ENCODE measurements around the gene DNAH17.

Gene DNAH17

DNA sequence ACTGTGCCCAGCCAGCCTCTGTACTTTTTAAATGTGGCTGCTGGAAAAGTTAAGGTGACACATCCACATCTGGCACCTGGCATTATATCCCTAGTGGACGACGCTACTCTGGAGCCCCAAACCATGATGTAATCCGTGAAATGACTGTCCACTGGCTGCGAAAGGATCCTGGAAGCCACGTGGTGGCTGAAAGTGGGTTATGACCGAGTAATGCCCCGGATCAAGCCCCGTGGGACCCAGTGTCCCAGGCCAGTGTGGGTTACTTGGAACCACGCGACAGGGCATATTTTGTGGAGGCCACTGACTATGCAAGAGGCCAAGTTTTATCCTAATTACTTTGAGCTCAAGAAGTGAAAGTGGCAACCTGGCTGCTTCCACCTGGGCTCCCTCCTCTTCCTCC is 119.1 kb downstream of the DNAH17 start:
- no peak for DNase-seq (ENCODE audit: low read depth, low spot score)

DNA sequence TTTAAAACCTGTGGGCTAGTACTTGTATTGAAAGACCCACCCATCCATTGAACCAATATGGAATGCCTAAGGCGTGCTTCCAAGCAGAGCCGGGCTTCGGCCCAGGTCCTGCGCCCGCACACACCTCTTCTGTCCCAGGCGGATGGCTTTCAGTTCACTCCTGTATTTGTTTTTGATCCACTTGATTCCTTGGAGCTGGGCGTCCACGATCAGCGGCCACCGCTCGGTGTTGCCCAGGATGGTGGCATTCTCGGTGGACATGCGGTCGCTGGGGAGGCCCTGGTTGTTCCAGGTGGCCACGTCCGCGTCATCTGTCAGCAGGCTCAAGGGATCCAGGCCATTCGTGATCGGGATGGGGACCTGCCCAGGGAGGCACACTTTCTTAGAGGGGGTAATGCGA is 122.8 kb downstream of the DNAH17 start:
- no peak for DNase-seq (ENCODE audit: low read depth, low spot score)

DNA sequence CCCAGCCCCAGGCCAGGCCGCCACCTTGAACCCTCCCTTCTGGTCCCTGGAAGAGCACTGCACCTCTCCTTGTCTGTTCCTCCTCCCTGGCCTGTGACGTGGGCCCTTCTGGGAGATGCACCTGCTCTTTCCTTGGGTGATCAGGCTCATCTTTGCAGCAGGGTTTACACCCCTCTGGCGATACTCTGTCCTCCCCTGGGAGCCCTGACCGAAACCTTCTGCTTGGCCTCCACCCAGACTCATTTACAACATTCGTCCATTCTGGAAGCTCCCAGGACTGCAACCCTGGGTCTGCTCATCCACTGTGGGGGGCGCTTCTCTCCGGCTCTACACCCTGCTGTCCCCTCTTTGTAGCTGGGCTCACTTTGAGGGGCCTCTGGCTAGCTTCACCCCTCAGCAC is 125.4 kb downstream of the DNAH17 start:
- no peak for DNase-seq (ENCODE audit: low read depth, low spot score)

DNA sequence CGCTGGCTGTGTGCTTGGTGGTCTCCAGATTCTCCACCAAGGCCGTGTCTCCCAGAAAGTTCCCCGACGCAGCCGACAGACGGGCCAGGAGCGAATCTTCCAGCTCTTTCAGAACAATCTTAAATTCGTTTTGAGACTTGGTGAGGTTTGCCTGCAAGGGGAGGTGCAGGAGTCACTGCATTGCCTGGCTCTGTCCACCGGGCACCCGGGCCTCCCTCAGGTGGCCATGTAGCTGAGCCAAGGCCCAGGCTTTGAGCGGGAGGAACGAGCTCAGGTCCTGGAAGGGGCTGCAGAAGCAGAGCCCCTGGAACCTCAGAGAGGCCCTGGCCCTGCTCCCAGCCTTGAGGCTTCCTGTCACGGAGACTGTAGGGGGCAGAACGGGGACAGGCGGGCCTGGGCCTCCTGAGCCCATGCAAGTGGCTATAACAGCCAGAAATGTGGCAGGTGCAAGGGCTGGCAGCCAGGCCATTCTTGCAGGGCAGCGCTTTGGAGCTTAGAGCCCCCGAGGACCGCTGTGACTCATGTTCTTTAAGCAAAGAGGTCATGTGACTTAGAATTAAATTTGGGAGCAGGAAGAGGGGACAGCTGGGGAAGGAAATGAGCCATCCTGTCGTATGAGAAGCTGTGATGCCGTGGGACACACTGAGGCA is 126.4 kb downstream of the DNAH17 start:
- no peak for DNase-seq (ENCODE audit: low read depth, low spot score)

DNA sequence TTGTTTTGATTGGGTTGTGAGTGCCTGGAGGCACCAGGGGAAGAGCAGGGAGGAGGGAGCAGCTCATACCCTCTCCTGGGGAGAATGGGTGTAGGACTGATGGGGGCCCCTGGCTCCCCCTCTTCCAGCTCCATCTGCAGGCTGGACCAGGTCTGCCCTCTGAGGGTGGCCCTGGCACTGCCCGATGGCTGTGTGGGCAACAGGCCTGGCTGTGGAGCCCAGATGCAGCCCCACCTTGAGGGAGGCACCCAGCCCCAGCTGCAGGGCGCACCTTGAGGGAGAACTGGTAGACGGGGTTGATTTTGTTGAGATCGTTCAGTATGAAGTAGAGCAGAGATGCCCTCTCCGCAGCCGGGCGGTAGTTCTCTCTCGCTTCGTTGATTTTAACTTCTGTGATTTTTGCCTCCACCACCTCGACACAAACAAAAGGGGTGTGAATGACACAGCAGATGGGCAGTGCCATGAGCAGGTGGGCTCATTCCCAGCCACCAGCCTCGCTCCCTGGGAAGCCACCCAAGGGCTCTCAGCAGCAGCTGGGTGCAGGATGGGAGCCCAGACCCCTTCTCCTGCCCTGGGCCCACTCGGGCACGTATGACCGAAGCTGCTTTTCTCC is 127.1 kb downstream of the DNAH17 start:
- DNase-seq (ENCODE audit: low read depth, low spot score) = no peak

DNA sequence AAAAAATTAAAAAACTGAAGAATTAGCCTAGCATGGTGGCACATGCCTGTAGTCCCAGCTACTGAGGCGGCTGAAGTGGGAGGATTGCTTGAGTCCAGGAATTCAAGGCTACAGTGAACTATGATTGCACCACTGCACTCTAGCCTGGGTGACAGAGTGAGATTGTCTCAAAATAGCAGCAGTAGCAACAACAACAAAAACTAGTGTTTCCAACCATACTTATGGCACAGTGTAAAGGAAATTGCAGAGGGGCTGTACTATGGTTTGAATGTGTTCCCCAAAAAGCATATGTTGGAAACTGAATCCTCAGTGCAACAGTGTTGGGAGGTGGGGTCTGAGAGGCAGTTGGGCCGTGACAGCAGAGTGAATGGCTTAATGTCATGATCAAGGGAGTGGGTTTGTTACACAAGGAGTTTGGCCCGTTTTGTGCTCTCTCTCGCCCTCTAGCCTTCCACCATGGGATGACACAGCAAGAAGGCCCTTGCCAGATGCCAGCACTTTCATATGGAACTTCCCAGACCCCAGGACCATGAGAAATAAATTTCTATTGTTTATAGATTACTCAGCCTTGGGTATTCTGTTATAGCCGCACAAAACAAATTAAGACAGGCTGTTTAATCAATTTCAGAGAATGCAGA is 128.7 kb downstream of the DNAH17 start:
- DNase-seq (ENCODE audit: low read depth, low spot score) = no peak

DNA sequence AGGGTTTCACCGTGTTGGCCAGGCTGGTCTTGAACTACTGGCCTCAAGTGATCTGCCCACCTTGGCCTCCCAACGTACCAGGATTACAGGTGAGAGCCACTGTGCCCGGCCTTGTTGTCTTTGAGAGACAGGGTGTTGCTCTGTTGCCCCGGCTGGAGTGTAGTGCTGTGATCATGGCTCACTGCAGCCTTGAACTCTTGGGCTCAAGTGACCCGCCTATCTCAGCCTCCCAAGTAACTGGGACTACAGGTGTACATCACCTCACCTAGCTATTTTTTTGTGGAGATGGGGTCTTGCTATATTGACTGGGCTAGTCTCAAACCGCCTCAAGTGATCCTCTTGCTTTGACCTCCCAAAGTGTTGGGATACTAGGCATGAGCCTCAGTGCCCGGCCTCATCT is 130.4 kb downstream of the DNAH17 start:
- DNase-seq (ENCODE audit: low read depth, low spot score) = no peak

DNA sequence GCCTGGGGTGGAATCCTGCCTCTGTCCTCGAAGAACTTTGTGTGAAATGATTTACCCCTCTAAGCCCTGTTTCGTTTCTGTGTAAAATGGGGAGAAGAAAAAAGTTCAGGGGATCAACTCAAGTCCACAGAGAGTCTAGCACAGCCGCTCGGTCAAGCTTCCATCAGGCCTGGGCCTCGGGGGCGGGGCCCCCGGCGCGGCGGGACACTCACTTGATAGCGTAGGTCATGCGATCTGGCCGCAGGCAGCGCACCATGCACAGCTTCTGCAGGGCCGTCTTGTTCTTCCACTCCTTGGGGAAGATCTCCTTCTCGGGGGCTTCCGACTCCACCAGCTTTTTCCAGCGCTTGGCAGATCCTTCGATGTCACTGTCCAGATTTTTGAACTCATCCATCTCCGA is 132.8 kb downstream of the DNAH17 start:
- DNase-seq (ENCODE audit: low read depth, low spot score) = no peak

DNA sequence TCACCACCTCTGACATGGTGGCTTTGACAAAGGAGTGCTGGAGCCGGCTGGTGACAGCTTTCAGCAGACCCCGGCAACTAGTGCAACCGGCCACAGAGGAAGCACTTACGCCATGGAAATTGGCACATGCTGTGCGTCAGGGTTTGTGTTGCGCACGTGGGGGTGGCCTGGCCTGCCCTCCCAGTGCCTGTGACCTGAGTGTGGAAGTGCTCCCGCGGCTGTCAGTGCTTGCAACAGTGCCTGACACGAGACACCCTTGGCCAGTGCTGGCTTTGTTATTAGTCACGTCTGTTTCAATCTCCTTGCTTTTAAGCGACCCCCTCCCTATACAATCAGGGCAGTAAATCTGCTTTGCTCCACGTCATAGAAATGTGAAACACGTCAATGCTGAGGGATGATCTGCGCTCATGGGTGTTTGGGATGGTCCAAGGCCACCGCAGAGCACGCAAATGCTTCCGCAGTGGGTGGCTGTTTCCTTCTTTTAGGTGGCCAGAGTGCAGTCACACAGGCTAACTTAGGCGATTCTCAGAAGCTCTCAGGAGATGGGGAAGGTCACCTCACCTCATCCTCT is 134.5 kb downstream of the DNAH17 start:
- no peak for DNase-seq (ENCODE audit: low read depth, low spot score)

DNA sequence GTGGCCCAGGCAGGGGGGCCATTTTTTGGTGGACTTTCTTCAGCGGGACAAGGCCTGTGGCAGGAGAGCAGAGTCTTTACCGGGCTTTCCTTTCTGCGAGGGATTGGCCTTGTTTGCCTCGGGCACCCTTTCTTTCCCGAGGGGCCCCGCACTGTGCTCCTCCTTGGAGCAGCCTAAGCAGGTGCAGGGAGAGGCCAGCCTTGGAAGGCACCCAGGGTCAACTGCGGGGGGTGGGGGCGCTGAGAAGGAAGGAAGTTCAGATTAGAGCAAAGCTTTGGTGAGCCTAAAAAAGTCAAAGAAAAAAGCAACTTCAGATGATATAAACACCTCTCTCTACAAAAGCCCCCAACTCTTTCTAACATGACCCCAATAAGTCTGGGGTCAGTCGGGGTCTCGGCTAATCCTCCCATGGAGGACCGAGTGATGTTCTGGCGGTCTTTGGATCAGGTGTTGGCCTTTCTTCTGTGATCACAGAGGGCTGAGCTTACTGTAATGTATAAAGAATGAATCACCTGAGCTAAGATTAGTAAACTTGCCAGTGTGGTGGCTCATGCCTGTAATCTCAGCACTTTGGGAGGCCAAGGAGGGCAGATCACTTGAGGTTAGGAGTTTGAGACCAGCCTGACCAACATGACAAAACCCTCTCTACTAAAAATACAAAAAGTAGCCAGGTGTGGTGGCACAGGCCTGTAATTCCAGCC is 135.8 kb downstream of the DNAH17 start:
- DNase-seq (ENCODE audit: low read depth, low spot score) = no peak

DNA sequence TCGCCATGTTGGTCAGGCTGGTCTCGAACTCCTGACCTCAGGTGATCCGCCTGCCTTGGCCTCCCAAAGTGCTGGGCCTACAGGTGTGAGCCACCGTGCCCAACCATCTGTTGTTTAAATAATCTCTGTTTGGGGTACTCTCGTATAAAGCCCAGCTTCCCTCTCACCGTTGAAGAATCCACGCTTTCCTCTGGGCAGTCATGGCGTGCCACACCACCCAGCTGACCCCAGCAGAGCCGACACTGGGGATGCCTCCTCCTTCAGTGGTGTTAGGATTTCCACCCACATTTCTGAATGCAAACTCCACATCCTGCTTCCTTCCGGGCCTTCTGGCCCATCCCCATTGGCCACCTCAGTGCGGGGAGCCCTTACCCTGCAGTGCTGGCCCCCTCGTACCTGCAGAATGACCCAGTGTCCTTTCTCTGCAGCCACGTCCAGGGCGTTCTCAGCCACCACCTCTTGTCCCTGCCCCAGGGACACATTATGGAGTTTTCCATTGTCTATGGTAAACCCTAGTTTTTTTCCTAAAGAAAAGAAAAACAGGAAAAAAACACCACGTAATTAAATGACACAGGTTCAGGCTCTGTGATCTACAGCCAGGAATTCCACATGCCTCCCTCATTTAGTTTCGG is 138.4 kb downstream of the DNAH17 start:
- DNase-seq (ENCODE audit: low read depth, low spot score) = no peak

DNA sequence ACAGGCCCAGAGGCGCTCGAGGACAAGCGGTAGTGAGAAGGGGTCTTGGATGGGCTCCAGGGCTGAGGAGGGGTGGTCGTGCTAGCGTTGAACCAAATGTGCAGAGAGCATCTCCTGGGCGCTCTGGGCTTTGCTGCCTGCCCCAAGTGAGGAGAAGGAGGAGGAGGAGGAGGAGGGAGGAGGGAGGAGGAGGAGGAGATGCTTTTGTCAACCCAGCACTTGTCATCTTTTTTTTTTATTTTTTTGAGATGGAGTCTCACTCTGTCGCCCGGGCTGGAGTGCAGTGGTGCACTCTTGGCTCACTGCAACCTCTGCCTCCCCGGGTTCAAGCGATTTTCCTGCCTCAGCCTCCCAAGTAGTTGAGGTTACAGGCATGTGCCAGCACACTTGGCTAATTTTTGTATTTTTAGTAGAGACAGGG is 138.9 kb downstream of the DNAH17 start:
- no peak for DNase-seq (ENCODE audit: low read depth, low spot score)

DNA sequence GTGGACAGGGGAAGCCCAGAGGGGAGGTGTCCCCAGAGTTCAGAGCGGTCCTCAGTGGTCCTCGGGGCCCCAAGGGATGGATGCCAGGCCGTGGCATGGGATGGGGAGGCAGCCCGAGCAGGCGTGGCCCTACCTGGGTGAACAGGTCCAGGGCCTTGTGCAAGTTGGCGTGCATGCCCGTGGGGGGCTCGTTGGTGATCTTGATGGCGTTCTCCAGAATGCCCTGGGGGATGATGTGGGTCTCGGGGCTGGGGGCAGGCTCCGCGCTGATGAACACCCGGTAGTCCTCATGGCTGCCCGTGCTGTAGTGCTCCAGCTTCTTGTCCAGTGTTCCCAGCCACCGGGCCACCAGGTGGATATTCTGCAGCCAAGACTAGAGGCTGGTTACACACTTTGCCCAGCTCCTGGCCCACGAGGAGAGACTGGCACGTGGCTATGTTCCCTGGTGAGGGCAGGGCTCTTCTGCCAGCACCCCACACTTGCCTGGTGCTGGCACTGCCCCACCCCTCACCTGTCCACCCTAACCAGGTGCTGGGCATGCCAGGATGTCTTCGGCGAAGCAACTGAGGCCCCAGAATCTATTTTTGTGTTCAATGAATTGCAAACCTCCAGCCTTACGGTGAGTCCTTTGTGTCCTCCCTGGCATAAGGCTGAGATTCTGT is 139.6 kb downstream of the DNAH17 start:
- DNase-seq (ENCODE audit: low read depth, low spot score) = no peak

DNA sequence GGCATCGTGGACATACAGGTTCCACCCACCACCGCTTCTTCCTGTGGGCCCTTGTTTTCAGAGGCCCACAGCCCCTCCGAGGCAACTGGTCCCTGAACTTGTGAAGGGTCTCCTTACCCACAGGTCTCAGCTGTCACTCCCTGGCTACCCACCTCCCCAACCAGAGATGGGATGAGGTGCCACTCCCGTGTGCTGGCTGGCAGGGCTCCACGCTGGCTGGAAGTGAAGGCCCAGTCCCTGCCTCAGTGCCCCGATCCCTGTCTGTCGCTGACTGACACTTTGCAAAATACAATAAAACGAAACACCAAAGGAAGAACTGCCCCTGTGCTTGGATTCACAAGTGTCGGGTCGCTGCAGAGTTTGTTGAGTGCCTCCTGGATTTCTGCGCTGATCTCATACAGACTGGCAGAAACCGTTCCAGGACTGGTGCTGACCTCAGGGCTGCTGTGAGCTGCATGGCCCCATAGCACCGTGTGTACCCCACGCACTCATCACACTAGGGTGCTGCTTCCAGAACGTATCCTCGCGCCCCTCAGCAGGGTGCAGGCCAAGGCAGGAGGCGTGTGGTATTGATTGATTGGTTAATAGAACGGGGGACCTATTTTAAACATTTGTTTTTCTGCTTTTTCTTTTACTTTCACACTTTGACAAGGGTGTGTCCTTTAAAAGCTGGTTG is 141.7 kb downstream of the DNAH17 start:
- no peak for DNase-seq (ENCODE audit: low read depth, low spot score)

DNA sequence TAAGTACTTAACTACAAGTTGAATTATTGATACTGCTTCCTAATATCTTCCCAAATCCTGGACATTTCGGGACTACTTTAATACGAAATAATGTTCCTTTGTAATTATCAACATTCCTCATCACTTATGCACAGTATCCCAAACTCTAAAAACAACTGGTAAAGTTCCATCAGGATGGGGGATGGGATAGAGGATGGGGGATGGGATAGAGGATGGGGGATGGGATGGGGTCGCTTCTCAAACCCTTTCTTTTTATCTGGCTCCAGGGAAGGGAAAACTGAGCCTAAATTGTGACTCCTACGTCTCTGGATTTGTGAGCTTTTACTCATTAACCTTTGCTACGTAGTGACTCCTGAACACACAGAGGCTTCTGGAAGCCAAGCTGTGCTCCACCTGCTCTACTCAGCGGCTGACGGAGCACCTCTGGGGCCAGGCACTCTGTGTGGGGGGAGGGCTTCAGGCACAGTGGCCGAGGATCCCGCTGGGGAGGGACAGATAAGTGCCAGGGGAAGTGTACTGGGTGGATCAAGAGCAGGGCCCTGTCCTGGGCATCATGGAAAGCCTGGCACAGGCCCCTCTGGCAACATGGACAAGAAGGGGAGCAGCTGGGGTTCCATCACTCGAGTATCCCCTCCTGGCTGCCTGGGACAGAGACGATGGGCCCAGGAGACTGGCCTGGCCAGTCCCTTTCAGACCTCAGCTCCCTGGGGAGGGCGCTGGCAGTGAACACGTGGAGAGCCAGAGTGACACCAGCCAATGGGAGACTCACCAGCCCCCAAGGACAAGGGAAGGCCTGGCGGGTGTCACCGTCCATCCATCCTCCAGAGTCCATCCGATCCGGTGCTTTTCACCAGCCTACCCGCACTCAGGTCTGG is 142.5 kb downstream of the DNAH17 start:
- no peak for DNase-seq (ENCODE audit: low read depth, low spot score)

DNA sequence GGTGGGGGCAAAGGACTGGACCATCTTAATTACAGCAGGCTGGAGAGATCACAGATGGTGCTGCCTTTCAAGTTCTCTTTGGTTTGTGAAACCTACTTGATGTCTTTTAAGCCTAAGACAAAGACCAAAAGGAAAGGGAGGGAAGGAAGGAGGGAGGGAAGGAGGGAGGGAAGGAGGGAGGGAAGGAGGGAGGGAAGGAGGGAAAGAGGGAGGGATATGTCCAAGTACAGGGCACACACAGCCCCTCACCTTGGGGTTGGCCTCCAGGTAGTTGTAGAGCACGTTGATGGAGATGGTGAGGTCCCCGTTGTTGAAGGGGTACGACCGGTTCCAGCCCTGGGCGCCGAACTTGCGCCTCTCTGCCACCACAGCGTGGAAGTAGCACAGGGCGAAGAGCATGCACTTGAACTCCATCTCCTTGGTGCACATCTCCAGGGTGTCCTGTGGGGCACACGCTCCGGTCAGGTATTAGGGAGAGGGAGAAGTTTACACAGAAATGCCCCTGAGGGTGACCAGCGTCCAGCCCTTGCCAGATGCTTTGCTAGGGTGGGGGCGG is 143.3 kb downstream of the DNAH17 start:
- DNase-seq (ENCODE audit: low read depth, low spot score) = no peak

DNA sequence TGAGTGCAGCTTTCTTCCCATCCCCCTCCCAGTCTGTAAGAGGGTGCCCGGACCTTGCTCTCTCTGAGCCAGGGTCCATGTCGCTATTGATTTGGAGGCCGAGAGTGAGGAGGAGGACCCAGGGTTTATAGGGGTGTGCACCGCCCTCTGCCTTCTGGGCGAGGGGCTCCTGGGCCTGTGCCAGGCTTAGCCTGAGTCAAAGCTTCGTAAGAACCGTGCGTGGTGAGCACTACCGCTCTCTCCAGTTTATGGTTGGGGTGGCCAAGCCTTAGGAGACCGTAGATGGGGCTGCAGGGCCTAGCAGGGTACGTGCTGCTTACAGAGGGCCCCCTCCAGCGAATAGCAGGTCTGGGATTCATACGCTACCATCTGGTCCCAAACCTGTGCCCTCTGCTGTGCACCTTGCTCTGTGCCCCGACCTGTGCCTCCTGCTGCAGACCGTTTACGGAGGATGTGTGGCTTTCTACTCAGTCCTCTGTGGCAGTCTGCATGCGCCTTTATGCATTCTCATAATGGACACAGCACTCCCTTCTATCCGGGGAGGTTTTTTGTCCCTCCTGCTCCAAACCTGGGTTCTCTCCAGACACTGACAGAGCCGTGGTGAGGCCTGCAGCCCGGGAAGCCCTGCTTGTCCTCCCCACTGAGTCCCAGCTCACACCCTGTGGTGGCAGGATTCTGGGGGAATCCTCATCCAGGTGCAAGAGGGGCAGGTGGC is 144.0 kb downstream of the DNAH17 start:
- no peak for DNase-seq (ENCODE audit: low read depth, low spot score)

DNA sequence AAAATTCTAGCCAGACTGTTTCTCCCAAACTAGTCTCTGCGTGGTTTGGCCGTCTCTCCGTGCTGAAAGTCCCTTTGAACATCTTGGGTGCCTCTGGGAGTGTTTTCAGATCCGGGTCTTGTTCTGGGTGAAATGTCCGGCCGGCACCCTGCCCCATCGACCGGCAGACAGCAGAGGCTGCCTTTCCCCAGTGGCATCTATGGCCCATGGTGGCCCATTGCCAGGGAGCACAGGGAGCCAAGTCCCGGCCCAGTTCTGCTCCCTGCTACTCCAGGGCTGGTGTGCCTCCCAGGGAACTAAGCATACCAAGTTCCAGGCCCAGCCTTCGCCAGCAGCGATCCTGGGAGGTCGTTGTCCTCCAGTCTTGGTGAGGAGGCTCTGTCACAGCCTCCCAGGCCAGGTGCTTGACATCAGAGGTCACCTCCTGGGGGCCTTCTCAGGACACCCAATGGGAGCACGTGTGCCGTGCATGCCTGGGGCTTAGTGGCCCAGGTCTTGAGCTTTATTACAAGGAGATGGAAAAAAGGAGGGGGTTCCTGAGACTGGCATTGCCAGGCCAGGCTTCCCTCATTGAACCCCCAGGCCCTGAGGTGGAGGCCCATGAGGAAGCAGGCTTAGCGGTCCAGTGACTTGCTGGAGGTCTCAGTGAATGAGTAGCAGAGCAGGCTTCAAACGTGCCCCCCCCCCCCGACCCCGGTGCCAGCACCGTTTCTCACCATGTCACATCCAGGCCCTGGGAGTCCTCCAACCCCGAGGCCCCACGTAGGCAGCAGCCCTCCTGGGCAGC is 144.8 kb downstream of the DNAH17 start:
- DNase-seq (ENCODE audit: low read depth, low spot score) = no peak

Measured in activated naive CD8-positive, alpha-beta T cell treated with anti-CD3 and anti-CD28 coated beads, Interleukin-2, amount 50 U/mL, for 16 hours (primary cell).